HG02642 (cell line): ENCODE data around the gene PIK3R3.

ENCODE experiments used
- ATAC-seq: cut with Tn5 transposase; IDR thresholded peaks from one replicate; pipeline ENCODE4 v1.9.1; 2021; ENCODE audit warnings: mild to moderate bottlenecking; ENCODE audit not compliant: unreplicated experiment, poor library complexity

Gene PIK3R3

DNA sequence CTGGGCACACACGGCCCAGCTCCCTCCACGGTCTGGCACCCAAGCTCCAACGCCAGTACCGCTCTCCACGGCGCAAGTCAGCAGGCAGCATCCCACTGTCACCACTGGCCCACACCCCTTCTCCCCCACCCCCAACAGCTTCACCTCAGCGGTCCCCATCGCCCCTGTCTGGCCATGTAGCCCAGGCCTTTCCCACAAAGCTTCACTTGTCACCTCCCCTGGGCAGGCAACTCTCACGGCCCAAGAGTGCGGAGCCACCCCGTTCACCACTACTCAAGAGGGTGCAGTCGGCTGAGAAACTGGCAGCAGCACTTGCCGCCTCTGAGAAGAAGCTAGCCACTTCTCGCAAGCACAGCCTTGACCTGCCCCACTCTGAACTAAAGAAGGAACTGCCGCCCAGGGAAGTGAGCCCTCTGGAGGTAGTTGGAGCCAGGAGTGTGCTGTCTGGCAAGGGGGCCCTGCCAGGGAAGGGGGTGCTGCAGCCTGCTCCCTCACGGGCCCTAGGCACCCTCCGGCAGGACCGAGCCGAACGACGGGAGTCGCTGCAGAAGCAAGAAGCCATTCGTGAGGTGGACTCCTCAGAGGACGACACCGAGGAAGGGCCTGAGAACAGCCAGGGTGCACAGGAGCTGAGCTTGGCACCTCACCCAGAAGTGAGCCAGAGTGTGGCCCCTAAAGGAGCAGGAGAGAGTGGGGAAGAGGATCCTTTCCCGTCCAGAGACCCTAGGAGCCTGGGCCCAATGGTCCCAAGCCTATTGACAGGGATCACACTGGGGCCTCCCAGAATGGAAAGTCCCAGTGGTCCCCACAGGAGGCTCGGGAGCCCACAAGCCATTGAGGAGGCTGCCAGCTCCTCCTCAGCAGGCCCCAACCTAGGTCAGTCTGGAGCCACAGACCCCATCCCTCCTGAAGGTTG, 97.6 kb downstream of the PIK3R3 start:
- ATAC-seq = no peak

DNA sequence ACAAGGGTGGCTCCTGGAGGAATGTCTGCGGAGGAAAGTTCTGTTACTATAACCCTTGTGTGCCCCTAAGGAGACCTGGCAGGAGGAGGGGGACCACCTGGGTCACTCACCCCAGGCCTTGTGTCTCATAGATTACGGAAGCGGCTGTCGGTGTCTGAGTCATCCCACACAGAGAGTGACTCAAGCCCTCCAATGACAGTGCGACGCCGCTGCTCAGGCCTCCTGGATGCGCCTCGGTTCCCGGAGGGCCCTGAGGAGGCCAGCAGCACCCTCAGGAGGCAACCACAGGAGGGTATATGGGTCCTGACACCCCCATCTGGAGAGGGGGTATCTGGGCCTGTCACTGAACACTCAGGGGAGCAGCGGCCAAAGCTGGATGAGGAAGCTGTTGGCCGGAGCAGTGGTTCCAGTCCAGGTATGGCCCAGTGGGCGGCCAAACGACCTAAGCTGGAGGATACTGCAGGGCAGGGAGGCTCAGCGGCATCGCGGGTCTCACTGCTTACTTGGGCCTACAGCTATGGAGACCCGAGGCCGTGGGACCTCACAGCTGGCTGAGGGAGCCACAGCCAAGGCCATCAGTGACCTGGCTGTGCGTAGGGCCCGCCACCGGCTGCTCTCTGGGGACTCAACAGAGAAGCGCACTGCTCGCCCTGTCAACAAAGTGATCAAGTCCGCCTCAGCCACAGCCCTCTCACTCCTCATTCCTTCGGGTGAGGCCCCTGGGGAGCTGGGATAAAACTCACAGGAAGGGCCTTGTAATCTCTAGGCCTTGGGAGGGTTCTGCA, 101.4 kb downstream of the PIK3R3 start:
- ATAC-seq = no peak

DNA sequence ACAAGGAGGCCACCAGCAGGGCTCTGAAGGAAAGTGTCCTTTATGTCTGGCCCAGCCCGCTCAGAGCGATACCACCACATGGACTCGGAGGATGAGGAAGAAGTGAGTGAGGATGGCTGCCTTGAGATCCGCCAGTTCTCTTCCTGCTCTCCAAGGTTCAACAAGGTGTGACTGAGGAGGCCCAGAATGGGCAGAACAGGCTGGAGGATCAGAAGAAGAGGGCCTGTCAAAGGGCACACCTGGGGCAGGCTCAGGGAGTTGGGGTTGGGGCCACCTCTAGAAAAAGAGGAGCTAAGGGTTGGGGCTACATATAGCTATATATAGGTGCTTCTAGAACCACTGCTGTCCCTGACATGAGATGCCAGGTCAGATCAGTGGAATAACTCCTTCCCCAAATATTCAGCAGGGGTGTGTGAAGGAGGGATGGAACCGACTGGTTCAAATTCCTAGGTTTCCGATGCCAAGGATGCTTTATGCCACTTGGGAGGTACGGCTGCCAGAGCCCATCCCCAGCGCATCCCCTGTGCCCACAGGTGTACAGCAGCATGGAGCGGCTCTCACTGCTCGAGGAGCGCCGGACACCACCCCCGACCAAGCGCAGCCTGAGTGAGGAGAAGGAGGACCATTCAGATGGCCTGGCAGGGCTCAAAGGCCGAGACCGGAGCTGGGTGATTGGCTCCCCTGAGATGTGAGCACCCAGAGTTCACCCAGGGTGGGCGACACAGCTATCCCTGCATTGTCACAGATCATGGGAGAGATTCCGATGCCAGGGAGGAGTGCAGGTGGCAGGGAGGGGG, 102.2 kb downstream of the PIK3R3 start:
- no peak for ATAC-seq

DNA sequence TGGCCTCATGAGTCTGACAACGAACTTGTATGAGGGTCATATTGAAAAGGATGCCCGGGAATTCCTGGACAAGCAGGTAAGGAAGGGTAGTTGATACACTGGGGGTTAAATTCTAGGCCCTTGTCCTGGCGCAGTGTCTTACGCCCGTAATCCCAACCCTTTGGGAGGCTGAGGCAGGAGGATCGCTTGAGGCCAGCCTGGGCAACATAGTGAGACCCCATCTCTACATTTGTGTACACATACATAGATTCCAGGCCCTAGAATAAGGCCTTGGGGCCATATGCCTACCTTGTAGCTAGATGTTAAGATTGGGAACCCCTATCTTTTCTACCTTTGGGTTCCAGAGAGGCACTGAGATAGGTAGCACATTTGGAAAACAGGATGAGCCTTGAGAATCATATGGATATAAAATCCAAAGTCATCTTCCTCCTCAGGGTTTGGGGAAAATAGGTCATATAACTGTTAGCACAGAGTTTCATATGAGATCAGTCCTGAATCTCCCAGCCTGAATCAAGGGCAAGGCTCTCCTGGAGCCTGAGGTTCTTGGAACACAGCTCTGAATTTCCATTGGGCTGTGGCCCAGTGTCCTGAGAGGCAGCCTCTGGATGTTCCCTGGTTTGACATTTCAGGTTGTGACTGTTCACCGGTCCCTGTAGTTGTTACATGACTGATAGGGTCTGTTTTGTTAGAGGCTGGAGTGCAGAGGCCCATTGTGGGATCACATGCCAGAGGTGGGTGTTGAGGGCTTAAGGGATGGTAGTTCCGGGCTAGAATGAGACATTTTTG, 104.4 kb downstream of the PIK3R3 start:
- ATAC-seq = no peak

DNA sequence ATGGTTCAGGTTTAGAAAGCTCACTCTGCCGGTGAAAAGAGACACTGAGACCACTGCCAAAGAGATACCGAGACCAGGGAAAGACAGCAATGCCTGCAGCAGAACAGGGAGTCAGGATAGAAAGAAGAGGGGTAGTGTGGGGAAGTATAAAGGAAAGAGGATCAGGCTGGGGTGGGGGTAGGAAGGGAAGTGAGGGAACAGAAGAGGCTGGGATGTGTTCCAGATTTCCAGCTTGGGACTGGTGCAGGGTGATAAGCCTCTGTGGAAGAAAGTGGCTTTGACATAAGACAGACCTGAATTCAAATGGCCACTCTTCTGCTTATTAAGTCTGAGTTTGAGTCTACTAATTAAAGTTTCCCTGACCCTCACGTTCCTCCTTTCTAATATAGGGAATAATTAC, 105.9 kb downstream of the PIK3R3 start:
- ATAC-seq = no peak

DNA sequence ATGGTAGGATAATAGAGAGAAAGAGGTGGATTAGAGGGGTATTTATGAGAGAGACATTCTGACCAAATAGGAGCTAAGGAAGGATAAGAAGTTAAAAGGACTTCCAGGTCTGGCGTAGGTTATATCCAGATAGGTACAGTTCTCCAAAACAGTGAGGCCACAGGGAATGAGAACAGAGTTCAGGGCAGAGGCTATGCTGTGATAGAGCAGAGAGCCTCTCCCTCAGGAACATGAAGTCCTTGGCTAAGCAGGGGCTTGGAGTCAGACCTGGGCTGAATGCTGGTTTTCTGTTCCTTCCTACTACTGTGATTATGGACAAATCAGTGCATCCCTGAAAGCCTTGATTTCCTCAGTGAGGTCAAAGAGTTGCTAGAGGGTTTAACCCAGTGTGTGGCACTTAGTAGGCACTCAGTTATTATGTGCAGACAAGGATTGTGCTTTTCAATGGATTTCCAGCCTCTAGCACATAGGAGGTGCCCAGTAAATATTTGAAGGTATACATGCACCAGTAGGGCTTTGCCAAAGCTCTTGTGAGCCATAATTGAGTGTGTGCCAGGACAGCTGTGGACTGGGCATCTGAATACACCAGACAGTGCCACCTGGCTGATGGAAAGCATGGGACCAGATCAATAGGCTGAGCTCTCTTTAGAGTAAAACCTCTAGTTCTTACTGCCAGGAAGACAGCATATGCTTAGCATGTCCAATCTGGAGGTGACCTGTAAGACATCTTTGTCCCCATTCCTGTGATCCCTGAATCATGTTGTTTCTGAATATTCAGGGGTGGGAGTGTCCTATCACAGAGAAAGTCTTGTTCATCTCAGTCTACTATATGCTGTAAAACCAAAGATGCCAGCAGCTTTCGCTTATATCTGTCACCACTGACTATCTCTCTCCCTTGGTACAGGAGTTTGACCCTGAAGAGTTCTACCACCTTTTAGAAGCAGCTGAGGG, 111.1 kb downstream of the PIK3R3 start:
- ATAC-seq = no peak

DNA sequence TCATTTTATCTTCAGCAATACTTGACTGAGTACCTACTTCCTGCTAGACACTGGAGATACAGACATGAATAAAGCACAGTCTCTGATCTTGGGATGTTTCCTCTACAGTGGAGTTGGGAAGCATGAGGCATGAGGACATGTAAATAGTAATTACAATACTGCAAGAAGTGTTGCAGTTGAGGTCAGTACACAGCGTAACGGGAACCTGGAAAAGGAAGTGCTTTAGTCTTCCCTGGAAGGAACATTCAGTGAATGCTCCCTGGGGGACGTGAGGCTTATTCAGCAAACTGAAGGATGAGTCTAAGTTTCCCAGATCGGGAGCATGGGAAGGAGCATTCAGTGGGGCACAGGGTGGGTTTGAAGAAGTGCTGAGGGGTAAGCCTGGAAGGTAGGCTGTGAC, 112.4 kb downstream of the PIK3R3 start:
- no peak for ATAC-seq

DNA sequence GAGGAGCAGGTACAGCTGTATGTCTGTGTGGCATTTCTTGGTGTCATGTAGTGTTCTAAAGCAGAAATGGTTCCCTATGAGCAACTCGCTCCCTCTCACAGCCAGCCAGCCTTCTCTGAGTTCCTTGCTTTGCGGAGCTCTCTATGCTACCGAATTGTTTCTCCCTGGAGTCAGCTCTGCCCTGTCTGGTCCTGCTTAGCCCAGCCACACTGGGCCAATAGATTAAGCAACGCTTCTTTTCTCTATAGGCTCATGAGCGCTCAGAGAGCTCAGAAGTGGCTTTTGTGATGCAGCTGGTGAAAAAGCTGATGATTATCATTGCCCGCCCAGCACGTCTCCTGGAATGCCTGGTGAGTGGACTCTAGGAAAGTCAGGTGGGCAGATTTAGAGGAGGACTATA, 113.1 kb downstream of the PIK3R3 start:
- ATAC-seq = no peak

DNA sequence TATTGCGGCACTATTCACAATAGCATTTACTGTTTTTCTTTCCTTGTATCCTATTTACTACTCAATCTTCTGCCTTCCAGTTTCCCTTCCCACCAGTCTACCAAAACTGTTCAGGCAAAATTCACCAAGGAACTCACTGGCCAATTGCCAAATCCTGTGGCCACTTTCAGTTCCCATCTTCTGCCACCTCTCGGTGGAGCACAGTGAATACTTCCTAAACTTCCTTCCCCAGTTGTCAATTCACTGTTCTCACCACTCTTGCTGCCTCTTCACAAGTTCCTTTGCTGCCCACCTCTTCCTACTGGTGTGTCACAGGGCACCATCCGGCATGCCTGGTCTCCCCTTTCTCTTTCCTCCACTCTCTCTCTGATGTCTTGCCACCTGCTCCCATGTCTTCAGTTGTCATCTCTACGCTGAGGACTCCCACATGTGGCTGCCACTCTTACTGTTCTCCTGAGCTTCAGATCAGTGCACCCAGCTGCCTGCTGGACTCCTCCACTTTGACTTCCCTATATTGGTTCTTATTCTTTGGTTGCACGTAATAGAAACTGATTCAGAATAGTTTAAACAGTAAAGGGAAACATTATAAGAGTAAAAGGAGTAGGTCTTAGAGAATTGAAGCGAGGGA, 114.4 kb downstream of the PIK3R3 start:
- no peak for ATAC-seq

DNA sequence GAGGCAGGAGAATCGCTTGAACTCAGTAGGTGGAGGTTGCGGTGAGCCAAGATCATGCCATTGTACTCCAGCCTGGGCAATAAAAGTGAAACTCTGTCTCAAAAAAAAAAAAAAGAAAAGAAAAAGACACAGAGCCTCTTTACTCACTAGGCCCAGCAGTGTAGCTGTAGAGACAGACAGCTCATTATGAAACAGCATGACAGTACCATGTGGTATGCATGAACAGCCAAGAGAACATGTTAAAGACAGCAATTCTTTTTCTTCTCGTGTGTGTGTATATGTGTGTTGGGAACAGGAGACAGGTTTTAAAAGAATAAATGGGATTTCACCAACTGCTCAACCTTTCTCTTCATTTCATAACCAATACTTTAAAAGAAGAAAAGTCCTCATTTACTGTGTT, 118.8 kb downstream of the PIK3R3 start:
- ATAC-seq = no peak

DNA sequence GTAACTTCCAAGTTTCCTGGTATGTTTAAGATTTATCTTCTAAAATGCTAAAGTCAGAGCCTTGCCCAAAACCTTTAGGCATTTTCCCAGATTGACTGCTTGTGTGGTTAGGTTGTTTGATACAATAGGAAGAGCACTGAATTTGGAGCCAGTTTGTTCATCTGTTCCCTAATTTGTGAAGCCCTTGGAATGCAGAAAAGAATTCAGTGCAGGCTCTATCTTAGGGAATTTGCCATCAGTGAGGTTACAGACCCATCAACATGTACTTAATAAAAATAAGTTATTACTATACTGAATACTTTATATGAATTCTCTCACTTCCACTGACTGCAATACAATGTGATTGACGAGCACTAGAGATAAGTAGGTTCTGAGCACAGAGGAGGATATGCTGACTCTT, 120.2 kb downstream of the PIK3R3 start:
- no peak for ATAC-seq

DNA sequence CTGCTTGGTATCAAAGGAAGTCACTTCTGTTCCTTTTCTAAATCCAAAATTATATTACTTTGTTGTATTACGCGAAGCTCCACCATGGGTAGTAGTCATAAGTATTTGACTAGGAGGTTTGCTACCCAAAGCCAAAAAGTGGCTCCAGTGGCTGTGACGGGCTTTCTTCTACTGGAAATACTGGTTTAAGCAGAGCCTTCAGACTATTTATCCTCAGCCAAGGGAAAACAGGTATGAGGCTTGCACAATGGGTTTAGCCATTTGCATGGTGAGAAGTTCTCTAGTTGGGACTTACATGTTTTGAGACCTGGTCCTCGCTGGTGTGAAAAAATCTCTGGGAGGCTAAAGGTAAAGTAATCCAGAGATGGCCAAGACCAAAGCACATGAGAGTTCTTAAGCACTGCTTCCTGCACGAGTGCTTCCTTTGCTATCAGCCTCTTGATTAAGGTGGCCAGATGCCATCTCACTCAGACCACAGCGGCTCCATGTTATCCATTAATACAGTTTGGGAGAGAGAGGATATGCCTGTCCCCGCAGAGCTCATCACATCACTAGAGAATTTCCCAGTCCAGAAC, 121.2 kb downstream of the PIK3R3 start:
- ATAC-seq = no peak

DNA sequence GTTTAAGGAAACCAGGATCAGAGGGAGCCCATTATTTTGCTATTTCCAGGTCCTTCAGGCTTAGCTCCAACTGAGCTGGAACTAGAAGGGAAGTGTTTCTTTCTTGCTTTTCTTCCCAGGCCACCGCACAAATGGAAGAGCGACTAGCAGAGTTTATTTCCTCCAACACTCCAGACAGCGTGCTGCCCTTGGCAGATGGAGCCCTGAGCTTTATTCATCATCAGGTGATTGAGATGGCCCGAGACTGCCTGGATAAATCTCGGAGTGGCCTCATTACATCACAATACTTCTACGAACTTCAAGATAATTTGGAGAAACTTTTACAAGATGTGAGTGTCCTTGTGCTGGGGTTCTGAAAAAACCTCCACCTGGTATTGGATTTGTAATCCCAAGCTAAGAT, 121.8 kb downstream of the PIK3R3 start:
- ATAC-seq = no peak

DNA sequence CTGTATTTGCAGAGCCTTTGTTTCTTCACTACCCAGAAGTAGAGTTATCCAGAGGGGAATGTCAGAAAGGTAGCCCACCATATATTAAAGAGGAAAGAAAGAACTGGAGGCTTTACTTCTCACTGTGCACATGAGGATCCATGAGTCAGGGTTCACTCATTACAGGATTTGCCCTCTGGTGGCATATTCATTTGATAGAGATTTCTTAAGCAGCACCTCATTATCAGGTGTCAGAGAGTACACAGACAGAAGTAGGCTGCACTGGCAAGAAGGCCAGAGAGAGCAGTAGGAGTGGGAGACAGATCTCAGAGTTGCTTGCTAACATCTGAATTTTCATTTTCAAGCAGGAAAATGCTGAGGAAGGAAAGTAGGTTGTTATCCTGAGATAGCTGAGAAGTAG, 123.8 kb downstream of the PIK3R3 start:
- ATAC-seq = no peak

DNA sequence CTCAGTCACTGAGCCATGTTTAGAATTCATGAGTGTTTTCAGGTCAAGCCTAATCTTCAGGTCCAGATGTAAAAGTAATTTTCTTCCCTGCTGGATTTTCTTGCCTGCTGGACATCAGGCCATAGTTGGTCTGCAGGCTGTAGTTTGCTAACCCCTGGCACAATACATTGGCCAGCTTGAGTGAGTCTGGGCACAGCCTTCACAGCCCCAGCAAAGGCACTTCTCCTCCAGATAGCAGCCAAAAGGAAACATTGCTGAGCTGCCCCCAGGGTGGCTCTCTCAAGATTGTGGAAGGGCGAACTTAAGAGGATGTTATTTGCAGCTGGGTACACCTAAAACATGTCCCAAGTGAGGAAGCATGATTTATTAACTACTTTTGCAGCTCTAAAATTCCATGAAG, 126.8 kb downstream of the PIK3R3 start:
- ATAC-seq = no peak

DNA sequence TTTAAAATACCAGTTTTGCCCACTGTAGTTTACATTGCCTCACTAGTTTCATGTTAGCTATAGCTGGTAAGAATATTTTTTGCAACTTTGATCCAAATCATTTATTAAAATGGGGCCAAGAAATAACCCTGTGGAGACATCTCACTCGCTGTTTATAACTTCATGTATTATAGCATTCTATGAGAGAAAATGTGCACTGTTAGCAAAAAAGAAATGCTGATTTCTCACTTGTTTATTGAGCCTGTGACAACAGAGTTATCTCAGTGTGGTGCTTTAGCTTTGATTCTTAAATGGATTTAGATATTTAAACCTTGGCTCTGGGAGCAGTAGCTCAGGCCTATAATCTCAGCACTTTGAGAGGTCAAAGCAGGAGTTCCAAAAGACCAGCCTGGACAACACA, 127.9 kb downstream of the PIK3R3 start:
- no peak for ATAC-seq

DNA sequence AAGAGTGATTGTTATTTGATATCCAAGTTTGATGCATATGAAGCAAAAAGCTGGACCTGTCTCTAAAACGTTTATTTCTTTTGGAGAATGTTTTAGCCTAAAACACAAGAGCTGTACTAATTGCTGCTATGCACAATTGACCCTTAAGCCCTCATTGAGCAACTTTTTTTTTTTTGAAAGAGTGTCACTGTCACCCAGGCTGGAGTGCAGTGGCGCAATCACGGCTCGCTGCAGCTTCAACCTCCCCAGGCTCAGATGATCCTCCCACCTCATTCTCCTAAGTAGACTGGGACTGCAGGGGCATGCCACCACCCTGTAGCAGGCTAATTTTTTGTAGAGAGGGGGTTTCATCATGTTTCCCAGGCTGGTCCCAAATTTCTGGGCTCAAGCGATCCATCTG, 129.1 kb downstream of the PIK3R3 start:
- no peak for ATAC-seq

DNA sequence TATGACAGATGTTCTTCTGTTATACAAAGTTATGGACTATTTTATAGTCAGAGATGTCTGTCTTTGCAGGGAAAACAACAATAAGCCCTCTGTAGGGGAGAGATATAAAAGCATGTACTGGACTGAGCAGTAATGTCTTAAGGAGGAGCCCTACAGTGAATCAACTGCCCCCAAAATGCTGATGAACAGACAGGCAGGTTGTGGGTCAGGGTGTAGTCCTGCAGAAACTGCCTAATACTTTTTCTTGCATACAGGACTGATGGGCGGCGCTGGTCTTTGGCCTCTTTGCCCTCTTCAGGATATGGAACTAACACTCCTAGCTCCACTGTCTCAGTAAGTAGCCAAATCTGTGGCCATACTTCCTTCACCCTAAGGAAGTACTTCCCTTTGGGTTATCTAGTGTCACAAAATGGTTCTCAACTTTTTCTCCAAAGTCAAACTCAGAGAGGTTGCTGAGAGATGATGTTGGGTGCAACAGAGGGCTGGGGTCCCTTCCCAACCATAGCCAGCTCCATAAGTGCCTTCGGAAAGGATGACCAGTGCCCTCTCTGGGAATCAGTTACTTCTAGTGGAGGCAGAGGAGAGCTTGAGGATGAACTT, 129.8 kb downstream of the PIK3R3 start:
- no peak for ATAC-seq
